ENCODE measurements around the gene VRK2. TPM values are rescaled to one million over a fixed set of nuclear protein-coding genes. Genes with fewer than 3 reads are reported as not detected.

The VRK2 gene
- total and polyA plus RNA-seq, 10 of the 15 experiments (the other 5 are each of a cell fraction or from before 2014, with no cell fraction given) = 26.5 to 78.0 (median 57.3) TPM

GRCh38 chr2:58035352-58035751 lies 11.3 kb upstream of the VRK2 start (continued):
- TF ChIP-seq POU2F2 (IDR thresholded peaks at IDR 0.05; ENCODE audit: borderline replicate concordance, low read depth, low read length) (peak; percentile 93), EED (IDR thresholded peaks at IDR 0.05; ENCODE audit: low read depth) (no peak), SIX5 (IDR thresholded peaks at IDR 0.05; ENCODE audit: low read depth, low read length, severe bottlenecking) (no peak), ZBED1 (IDR thresholded peaks at IDR 0.05; ENCODE audit: borderline replicate concordance) (peak; percentile 55; the same call in 1 of the 2 replicates), PBX3 (IDR thresholded peaks at IDR 0.05; ENCODE audit: insufficient replicate concordance, low read depth, low read length) (no peak), MAX (IDR thresholded peaks at IDR 0.05; ENCODE audit: low read depth, low read length) (no peak), DPF2 (IDR thresholded peaks at IDR 0.05) (peak; percentile 85), BCL3 (IDR thresholded peaks at IDR 0.05; ENCODE audit: borderline replicate concordance, insufficient read depth, low read depth, low read length, poor library complexity, severe bottlenecking) (peak; percentile 18), CEBPZ (IDR thresholded peaks at IDR 0.05; ENCODE audit: low read depth, low read length) (no peak), ETV6 (conservative IDR thresholded peaks at IDR 0.05 in 1 of 2, IDR thresholded peaks at IDR 0.05 in 1 of 2; ENCODE audit: borderline replicate concordance in 1 of 2, low read depth in 1 of 2) (no peak), IRF5 (IDR thresholded peaks at IDR 0.05; ENCODE audit: borderline replicate concordance) (no peak), BACH1 (IDR thresholded peaks at IDR 0.05; ENCODE audit: borderline replicate concordance) (peak; percentile 27; the same call in 1 of the 2 replicates), NFXL1 (IDR thresholded peaks at IDR 0.05; ENCODE audit: borderline replicate concordance) (no peak), STAT3 (IDR thresholded peaks at IDR 0.05; ENCODE audit: low read depth, low read length) (no peak), EZH2 (IDR thresholded peaks at IDR 0.05; ENCODE audit: borderline replicate concordance, control insufficient read depth, low read depth, low read length) (no peak), MLLT1 (IDR thresholded peaks at IDR 0.05) (peak; percentile 60; the same call in 1 of the 2 replicates), KAT2A (conservative IDR thresholded peaks at IDR 0.05; ENCODE audit: control insufficient read depth, low read depth, low read length) (no peak), SIN3A (IDR thresholded peaks at IDR 0.05; ENCODE audit: low read depth, low read length) (no peak), CBX5 (IDR thresholded peaks at IDR 0.05; ENCODE audit: low read depth) (no peak), CHD4 (IDR thresholded peaks at IDR 0.05) (no peak), MTA3 (IDR thresholded peaks at IDR 0.05; ENCODE audit: borderline replicate concordance, low read length) (no peak)
